Measurements from ENCODE around the gene MYOZ2. TPM values are rescaled to one million over a fixed set of nuclear protein-coding genes. Genes with fewer than 3 reads are reported as not detected.

Gene MYOZ2
- total and polyA plus RNA-seq, 2 of the 13 experiments (the other 11 are each of a cell fraction or from before 2014, with no cell fraction given) = 0.03 TPM; not detected in 1

DNA sequence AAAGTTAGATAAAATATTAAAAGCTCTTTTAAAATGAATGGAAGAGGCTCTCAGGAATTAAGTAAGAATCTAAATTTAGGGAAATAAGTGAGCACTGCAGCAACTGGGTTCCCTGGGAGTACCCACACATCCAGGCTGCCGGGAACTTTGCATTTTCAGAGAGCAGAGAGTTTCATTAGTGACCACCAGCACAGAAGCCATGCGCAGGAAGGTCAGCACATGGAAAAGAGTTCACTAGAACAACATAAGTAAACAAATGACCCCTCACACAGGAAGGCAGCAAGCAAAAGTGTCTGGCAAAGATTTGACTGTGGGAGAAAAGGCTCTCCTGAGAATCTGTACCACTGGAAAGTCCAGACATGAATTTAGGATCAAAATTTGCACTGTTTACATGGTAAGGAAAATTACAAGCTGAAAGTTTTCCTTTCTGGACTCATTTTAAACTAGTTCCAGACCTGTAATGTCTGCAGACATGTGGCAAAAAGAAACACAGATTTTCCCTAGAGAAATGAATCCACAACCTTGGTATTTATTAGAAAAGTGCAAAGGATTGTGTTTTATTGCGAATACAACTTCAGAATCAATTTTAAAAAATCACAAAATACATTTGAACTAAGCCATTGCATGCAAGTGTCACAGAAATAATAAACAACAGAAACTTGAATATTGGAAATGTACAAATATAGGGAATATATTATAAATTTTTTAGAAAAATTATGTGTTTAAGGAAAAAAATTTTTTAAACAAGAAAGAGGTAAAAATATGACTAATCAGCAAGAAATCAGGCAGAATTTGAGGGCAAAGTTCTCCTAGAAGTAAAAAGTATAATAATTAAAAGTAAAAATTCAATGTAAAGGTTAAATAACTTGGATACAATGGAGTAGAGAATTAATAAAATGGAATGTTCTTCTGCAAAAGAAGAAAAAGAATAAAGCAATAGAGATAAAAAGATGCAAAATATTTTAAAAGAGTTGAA lies 18.4 kb upstream of the MYOZ2 start:
- no peaks in the 10 kb centered on the region for H3K79me2 ChIP-seq (ENCODE audit: insufficient read depth, low read length)
- WGBS (ENCODE audit: low lambda C conversion rate) = 34% methylated on average over 3 of the region's 3 CpGs
- ATAC-seq = no peak; the same call in 2 of the 3 replicates
- CTCF ChIA-PET (ENCODE audit: low intra/inter-chr PET ratio, low total read pairs) = no interaction called here
- no peak overlapping the region for H2AFZ ChIP-seq (ENCODE audit: low read length)
- intact Hi-C loops (cut with micrococcal nuclease; ENCODE audit: unreplicated experiment) = no loop called here
- no peaks in the 10 kb centered on the region; a peak in 1 of 5 replicates for H3K27me3 ChIP-seq (ENCODE audit: control insufficient read depth in 1 of 2, insufficient read depth in 2 of 2, low read length in 2 of 2)
- FAIRE-seq = no peak
- DNase-seq (ENCODE audit: low spot score) = no peak
- POLR2A ChIA-PET = no interaction called here
- no peaks in the 10 kb centered on the region for H3K36me3 ChIP-seq (replicated peaks in 1 of 2; ENCODE audit: control insufficient read depth in 1 of 2, insufficient read depth in 2 of 2, low read length in 2 of 2)
- no peak overlapping the region for H3K4me3 ChIP-seq (replicated peaks in 1 of 3; ENCODE audit: insufficient read depth in 1 of 3, low read depth in 2 of 3, low read length in 3 of 3)
- peaks cover 5% of the 10 kb centered on the region; the same call in 1 of the 2 replicates for H3K4me1 ChIP-seq (ENCODE audit: insufficient read depth, low read length)
- in situ Hi-C loops (cut with HindIII; ENCODE audit: extremely low pct_ligation_motif_present, low pct_unique_long_range_greater_than_20kb) = no loop called here
- no peaks in the 10 kb centered on the region for H3K9me3 ChIP-seq (ENCODE audit: low read length)
- BruUV-seq (replicated peaks) = no TSS peak
- H3K4me2 ChIP-seq (ENCODE audit: low read depth, low read length) = no peak overlapping the region
- H3K27ac ChIP-seq (ENCODE audit: extremely low read length, insufficient read depth, low read length) = no peak overlapping the region
- H3K9ac ChIP-seq (ENCODE audit: insufficient read depth, low read depth, low read length) = no peak overlapping the region
- no peaks in the 10 kb centered on the region for H4K20me1 ChIP-seq (ENCODE audit: insufficient read depth, low read length)
- no peak for TF ChIP-seq ZNF530 (CRISPR knock-in tag; IDR thresholded peaks at IDR 0.05; ENCODE audit: low read depth)
- TF ChIP-seq MAFK (conservative IDR thresholded peaks at IDR 0.05 in 1 of 2, IDR thresholded peaks at IDR 0.05 in 1 of 2; ENCODE audit: low read length in 2 of 2) = peak; percentile 25 to 54; a peak in 2 of 4 replicates

DNA sequence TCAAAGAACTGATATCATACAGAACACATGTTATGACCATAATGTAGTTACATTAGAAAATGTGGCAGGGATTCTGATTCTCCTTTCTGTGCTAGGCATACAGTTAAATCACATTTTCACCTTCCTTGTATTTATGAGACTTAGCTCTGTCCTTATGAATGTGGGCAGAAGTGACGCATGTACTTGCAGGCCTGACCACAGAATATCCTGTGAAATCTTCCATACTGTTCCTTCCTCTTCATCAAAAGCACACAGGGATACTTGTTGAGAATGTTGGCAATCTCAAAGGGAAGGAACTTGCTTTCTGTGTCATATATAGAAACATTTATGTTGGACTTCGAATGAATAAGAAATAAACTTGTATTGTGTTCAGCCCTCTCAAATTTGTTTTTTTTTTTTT lies 17.2 kb upstream of the MYOZ2 start:
- ATAC-seq = no peak
- CTCF ChIA-PET (ENCODE audit: low intra/inter-chr PET ratio, low total read pairs) = no interaction called here
- H3K4me2 ChIP-seq (ENCODE audit: low read depth, low read length) = no peak overlapping the region
- intact Hi-C loops (cut with micrococcal nuclease; ENCODE audit: unreplicated experiment) = no loop called here
- peaks cover 5% of the 10 kb centered on the region; the same call in 1 of the 2 replicates for H3K4me1 ChIP-seq (ENCODE audit: insufficient read depth, low read length)
- in situ Hi-C loops (cut with HindIII; ENCODE audit: extremely low pct_ligation_motif_present, low pct_unique_long_range_greater_than_20kb) = no loop called here
- no peak overlapping the region for H3K9ac ChIP-seq (ENCODE audit: insufficient read depth, low read depth, low read length)
- H2AFZ ChIP-seq (ENCODE audit: low read length) = no peak overlapping the region
- no peak for FAIRE-seq
- POLR2A ChIA-PET = no interaction called here
- no peaks in the 10 kb centered on the region for H3K36me3 ChIP-seq (replicated peaks in 1 of 2; ENCODE audit: control insufficient read depth in 1 of 2, insufficient read depth in 2 of 2, low read length in 2 of 2)
- no peak overlapping the region for H3K4me3 ChIP-seq (replicated peaks in 1 of 3; ENCODE audit: insufficient read depth in 1 of 3, low read depth in 2 of 3, low read length in 3 of 3)
- H3K79me2 ChIP-seq (ENCODE audit: insufficient read depth, low read length) = no peaks in the 10 kb centered on the region
- H4K20me1 ChIP-seq (ENCODE audit: insufficient read depth, low read length) = no peaks in the 10 kb centered on the region
- H3K9me3 ChIP-seq (ENCODE audit: low read length) = no peaks in the 10 kb centered on the region
- no peak for DNase-seq (ENCODE audit: low spot score)
- no TSS peak for BruUV-seq (replicated peaks)
- WGBS (ENCODE audit: low lambda C conversion rate) = 53% methylated on average over 2 of the region's 2 CpGs
- no peaks in the 10 kb centered on the region; a peak in 1 of 5 replicates for H3K27me3 ChIP-seq (ENCODE audit: control insufficient read depth in 1 of 2, insufficient read depth in 2 of 2, low read length in 2 of 2)
- H3K27ac ChIP-seq (ENCODE audit: extremely low read length, insufficient read depth, low read length) = no peak overlapping the region
- TF ChIP-seq SOX6 (IDR thresholded peaks at IDR 0.05) = no peak
- TF ChIP-seq SOX6 (CRISPR knock-in tag; IDR thresholded peaks at IDR 0.05) = no peak
- TF ChIP-seq, protein P1, sequence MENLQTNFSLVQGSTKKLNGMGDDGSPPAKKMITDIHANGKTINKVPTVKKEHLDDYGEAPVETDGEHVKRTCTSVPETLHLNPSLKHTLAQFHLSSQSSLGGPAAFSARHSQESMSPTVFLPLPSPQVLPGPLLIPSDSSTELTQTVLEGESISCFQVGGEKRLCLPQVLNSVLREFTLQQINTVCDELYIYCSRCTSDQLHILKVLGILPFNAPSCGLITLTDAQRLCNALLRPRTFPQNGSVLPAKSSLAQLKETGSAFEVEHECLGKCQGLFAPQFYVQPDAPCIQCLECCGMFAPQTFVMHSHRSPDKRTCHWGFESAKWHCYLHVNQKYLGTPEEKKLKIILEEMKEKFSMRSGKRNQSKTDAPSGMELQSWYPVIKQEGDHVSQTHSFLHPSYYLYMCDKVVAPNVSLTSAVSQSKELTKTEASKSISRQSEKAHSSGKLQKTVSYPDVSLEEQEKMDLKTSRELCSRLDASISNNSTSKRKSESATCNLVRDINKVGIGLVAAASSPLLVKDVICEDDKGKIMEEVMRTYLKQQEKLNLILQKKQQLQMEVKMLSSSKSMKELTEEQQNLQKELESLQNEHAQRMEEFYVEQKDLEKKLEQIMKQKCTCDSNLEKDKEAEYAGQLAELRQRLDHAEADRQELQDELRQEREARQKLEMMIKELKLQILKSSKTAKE (CRISPR knock-in tag; IDR thresholded peaks at IDR 0.05; ENCODE audit: borderline replicate concordance) = no peak
- TF ChIP-seq FOXA3 (CRISPR knock-in tag; IDR thresholded peaks at IDR 0.05) = no peak
- no peak for TF ChIP-seq HNRNPH1 (optimal IDR thresholded peaks at IDR 0.05; ENCODE audit: low read depth, low read length)
- no peak for TF ChIP-seq SMAD9 (CRISPR knock-in tag; IDR thresholded peaks at IDR 0.05)
- TF ChIP-seq, protein P2, sequence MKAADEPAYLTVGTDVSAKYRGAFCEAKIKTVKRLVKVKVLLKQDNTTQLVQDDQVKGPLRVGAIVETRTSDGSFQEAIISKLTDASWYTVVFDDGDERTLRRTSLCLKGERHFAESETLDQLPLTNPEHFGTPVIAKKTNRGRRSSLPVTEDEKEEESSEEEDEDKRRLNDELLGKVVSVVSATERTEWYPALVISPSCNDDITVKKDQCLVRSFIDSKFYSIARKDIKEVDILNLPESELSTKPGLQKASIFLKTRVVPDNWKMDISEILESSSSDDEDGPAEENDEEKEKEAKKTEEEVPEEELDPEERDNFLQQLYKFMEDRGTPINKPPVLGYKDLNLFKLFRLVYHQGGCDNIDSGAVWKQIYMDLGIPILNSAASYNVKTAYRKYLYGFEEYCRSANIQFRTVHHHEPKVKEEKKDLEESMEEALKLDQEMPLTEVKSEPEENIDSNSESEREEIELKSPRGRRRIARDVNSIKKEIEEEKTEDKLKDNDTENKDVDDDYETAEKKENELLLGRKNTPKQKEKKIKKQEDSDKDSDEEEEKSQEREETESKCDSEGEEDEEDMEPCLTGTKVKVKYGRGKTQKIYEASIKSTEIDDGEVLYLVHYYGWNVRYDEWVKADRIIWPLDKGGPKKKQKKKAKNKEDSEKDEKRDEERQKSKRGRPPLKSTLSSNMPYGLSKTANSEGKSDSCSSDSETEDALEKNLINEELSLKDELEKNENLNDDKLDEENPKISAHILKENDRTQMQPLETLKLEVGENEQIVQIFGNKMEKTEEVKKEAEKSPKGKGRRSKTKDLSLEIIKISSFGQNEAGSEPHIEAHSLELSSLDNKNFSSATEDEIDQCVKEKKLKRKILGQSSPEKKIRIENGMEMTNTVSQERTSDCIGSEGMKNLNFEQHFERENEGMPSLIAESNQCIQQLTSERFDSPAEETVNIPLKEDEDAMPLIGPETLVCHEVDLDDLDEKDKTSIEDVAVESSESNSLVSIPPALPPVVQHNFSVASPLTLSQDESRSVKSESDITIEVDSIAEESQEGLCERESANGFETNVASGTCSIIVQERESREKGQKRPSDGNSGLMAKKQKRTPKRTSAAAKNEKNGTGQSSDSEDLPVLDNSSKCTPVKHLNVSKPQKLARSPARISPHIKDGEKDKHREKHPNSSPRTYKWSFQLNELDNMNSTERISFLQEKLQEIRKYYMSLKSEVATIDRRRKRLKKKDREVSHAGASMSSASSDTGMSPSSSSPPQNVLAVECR (CRISPR knock-in tag; IDR thresholded peaks at IDR 0.05; ENCODE audit: borderline replicate concordance) = no peak
- TF ChIP-seq BRCA1 (CRISPR knock-in tag; IDR thresholded peaks at IDR 0.05) = no peak
- TF ChIP-seq ZKSCAN1 (IDR thresholded peaks at IDR 0.05; ENCODE audit: low read length) = no peak
- TF ChIP-seq GTF2F1 (IDR thresholded peaks at IDR 0.05; ENCODE audit: low read length) = no peak

Data from HepG2 (cell line).